Fibroblast of villous mesenchyme (primary cell): ENCODE measurements around the gene RNF113B. TPM values are rescaled to one million over a fixed set of nuclear protein-coding genes. Genes with fewer than 3 reads are reported as not detected.
A peak's percentile ranks its signal among the peaks of the same experiment; 100 is the strongest.

Experiments used
- DNase-seq: peaks from one replicate; pipeline ENCODE4 v3.0.0-alpha.2; 2010; ENCODE audit warnings: low read depth
- H3K4me3 ChIP-seq: 2 replicates; pipeline ENCODE4 v1.5.1; 2011; ENCODE audit warnings: low read depth, mild to moderate bottlenecking, low read length
- total RNA-seq: library from RNA; depleted of rRNA; stranded (reverse); fragments of >200 nt; gene quantifications from 2 replicates; pipeline ENCODE4 v1.2.3, GENCODE V29; 2012
- TF ChIP-seq, protein P1 (sequence below): IDR thresholded peaks from 2 replicates; pipeline ENCODE4 v1.5.1; 2012; ENCODE audit warnings: low read depth, mild to moderate bottlenecking, low read length; ENCODE audit not compliant: insufficient read depth

Gene RNF113B
- total RNA-seq, 1 donor = not detected

DNA sequence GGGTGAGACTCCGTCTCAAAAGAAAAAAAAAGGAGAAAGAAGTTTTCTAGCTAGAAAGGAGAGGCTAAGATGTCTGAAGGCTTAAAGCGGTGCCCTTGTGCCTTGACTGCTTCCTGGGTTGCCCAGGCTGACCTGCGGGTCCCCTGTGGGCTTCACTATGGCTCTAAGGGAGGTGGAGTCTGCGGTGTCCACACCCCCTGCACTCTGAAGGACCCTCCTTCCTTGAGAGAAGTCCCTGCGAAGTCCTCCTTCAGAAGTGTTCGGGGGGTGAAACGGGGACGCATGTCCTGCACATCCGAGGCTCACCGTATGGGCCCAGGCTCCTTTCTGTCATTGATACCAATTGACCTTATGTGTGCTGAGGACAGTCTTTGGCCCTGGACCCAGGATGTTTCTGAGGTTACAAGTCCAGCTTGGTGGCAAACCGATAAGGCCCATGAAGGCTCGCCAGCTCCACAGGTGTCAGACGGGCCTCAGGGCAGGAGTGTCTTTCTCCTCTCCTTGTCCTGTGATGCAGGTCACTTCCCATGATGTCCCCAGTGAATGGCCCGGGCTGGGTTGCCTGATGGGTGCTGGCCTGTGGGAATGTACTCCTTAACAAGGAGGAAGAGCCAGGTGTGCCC is 11.6 kb upstream of the RNF113B start:
- no peak for DNase-seq
- no peak overlapping the region for H3K4me3 ChIP-seq
- TF ChIP-seq, protein P1, sequence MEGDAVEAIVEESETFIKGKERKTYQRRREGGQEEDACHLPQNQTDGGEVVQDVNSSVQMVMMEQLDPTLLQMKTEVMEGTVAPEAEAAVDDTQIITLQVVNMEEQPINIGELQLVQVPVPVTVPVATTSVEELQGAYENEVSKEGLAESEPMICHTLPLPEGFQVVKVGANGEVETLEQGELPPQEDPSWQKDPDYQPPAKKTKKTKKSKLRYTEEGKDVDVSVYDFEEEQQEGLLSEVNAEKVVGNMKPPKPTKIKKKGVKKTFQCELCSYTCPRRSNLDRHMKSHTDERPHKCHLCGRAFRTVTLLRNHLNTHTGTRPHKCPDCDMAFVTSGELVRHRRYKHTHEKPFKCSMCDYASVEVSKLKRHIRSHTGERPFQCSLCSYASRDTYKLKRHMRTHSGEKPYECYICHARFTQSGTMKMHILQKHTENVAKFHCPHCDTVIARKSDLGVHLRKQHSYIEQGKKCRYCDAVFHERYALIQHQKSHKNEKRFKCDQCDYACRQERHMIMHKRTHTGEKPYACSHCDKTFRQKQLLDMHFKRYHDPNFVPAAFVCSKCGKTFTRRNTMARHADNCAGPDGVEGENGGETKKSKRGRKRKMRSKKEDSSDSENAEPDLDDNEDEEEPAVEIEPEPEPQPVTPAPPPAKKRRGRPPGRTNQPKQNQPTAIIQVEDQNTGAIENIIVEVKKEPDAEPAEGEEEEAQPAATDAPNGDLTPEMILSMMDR = no peak

DNA sequence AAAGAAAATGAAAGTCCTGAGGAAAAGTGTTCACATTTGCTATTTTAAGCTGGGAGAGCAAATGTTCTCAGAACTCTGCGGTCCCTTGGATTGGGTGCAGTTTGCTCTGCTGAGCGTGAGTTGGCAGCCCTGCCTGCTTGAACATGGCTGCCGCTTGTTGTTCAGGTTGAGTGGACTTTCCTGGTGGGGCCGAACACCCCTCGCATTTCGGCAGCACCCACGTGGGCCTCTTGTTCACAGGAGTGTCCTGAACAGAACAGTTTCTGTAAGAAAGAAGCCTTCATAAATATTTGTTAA is 10.8 kb upstream of the RNF113B start:
- no peak for DNase-seq
- TF ChIP-seq, protein P1 = no peak

DNA sequence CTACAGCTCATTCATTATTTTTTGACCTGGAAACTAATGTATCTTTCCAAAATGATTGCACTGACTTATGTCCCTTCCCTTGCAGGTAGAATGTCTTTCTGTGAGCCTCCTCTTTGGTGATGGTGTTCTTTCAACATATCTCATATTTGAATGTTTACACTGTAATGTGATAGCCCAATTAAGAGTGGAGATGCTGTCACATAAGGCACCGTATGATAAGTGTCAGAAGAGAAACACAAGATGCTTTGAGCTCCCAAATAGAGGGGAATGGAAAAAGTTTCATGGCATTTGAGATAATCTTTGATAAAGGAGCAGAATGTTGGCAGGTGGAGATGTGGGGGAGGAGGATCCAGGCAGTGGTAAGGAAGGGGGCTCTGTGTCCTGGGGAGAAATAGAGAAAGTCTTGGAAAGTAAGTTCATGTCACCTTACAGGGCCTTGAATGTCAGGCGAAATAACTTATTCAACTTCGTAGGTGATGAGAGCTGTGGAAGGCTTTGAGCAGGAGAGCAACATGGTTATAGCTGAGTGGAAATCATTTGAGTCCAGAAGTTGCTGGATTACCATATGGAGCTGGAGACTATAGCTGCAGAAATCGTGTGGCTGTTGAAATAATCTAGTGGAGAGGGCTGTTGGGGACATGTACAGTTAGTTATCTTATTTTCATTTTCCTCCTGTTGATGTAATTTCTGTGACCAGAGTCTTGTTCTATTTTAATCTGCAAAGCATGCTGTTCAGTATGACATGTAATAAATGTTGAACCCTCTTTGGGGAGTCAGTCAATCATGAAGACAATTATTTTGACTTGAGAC is 10.3 kb upstream of the RNF113B start:
- TF ChIP-seq, protein P1 = no peak
- H3K4me3 ChIP-seq = no peak overlapping the region
- no peak for DNase-seq

More for the DNA sequence above, 10.8 kb upstream of the RNF113B start:
- no peak overlapping the region for H3K4me3 ChIP-seq

DNA sequence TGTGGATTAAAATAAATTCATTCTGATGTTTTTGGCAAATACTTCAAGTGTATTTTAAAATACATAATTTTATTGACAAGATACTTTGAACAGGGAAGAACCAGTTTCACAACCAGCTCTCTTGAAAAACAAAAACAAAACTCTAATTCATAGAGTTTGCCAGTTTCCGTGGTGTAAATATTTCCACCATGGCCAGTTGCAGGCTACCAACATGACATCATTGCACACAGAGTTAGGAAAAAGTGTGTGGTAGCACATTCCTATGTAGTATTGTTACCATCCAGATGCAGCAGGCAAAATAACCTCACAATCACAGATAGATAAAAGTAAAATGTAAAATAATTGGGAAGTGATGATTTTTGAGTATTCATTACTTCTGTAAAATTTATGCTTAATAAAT is 7.7 kb upstream of the RNF113B start:
- H3K4me3 ChIP-seq = no peak overlapping the region
- TF ChIP-seq, protein P1 = no peak
- peak; percentile 76 for DNase-seq

DNA sequence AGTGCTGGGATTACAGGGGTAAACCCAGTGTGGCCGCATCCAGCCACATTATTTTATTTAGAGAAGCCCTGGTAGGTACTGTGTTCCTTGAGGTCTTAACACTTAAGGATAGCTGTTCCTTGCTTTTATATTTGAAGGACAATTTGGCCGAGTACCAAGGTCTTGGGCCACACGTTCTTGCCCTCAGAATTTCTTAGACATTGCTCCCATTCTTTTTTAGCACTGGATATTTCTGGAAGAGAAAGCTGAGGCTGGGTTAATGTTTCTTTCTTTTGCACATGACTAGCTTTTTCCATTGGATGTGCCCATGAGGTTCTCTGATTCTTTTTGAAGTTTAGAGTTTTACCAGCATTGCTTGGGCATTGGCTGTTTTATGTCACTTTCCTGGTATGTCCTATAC is 5.5 kb upstream of the RNF113B start:
- no peak overlapping the region for H3K4me3 ChIP-seq
- DNase-seq = no peak
- TF ChIP-seq, protein P1 = no peak

DNA sequence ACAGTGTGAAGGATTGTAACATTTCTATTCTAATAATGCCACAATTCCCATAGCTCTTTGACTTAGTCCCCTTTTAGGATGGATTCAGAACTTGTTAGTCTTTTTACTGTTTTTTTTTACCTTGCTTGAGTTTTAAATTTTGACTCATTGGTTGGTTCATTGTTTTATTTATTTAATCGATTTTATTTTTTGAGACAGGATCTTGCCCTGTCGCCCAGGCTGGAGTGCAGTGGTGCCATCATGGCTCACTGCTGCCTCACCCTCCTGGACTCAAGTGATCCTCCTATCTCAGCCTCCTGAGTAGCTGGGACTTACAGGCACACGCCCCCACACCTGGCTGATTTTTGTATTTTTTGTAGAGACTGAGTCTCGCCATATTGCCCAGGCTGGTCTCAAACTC is 5.1 kb upstream of the RNF113B start:
- no peak for DNase-seq
- TF ChIP-seq, protein P1 = no peak
- no peak overlapping the region for H3K4me3 ChIP-seq
